C4-2B (cell line): Measurements from ENCODE around the gene PRICKLE1.

Source experiments
- H3K27ac ChIP-seq: fragments of 450-650 bp; 2 replicates; pipeline ENCODE4 v1.5.1; 2017
- ZFX ChIP-seq: fragments of 450-650 bp; IDR thresholded peaks from 2 replicates; pipeline ENCODE4 v1.6.1; 2017
- TF ChIP-seq, protein P1 (sequence below): fragments of 450-650 bp; conservative IDR thresholded peaks from 2 replicates; pipeline ENCODE4 v1.5.1; 2017; ENCODE audit warnings: mild to moderate bottlenecking

PRICKLE1 gene

DNA sequence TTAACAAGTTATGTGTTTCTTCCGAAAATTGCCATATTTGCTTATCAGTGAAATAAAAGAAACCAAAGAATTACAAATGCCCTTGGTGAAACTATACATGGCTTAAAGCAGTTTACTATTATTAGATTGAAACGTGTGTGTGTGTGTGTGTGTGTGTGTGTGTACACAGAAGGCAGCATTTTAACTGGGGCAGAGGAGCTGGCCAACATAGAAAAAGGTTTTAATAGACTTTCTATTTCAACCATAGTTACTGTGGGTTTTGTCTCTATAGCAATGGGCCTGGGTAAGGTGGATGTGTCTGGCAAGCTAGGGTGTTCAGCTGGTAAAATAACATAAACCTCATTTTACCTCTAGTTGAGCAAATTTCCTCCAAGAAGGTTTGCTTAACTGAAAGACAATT, 6.5 kb downstream of the PRICKLE1 start:
- no peak for TF ChIP-seq ZFX
- TF ChIP-seq, protein P1, sequence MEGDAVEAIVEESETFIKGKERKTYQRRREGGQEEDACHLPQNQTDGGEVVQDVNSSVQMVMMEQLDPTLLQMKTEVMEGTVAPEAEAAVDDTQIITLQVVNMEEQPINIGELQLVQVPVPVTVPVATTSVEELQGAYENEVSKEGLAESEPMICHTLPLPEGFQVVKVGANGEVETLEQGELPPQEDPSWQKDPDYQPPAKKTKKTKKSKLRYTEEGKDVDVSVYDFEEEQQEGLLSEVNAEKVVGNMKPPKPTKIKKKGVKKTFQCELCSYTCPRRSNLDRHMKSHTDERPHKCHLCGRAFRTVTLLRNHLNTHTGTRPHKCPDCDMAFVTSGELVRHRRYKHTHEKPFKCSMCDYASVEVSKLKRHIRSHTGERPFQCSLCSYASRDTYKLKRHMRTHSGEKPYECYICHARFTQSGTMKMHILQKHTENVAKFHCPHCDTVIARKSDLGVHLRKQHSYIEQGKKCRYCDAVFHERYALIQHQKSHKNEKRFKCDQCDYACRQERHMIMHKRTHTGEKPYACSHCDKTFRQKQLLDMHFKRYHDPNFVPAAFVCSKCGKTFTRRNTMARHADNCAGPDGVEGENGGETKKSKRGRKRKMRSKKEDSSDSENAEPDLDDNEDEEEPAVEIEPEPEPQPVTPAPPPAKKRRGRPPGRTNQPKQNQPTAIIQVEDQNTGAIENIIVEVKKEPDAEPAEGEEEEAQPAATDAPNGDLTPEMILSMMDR, result no peak

DNA sequence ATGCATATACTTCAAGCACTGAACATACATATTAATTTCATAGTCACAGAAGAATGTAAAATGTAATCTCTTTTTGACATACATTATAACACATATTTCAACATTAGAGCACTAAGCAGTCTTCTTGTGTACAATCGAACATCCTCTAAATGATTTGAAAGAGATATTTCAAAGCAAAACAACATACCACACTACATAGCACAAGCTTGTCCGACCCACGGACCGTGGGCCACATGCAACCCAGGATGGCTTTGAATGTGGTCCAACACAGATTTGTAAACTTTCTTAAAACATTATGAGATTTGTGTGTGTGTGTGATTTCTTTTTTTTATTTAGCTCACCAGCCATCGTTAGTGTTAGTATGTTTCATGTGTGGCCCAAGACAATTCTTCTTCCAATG, 7.0 kb downstream of the PRICKLE1 start:
- no peak for TF ChIP-seq ZFX
- TF ChIP-seq, protein P1, result no peak
- no peak overlapping the region for H3K27ac ChIP-seq

More for the DNA sequence above, 6.5 kb downstream of the PRICKLE1 start:
- no peak overlapping the region for H3K27ac ChIP-seq

DNA sequence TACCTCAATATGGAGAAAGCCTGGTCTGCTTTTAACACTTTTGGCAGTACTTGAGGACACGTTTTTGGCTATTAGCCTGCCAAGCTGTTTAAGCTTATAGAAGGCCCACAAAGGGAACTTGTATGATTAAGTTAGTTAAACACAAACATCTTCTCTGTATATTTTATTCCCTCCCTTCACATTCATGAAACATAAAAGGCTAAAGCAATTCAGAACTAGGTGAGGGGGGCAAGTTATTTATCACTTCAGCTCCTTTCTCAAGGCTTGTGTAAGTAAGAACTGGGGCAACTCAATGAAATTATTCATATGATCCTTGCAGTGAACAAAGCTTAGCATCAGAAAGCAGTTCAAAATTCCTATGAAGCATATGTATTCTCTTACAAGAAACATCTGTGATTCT, 7.5 kb downstream of the PRICKLE1 start:
- H3K27ac ChIP-seq, result no peak overlapping the region
- TF ChIP-seq, protein P1, result no peak
- no peak for TF ChIP-seq ZFX

DNA sequence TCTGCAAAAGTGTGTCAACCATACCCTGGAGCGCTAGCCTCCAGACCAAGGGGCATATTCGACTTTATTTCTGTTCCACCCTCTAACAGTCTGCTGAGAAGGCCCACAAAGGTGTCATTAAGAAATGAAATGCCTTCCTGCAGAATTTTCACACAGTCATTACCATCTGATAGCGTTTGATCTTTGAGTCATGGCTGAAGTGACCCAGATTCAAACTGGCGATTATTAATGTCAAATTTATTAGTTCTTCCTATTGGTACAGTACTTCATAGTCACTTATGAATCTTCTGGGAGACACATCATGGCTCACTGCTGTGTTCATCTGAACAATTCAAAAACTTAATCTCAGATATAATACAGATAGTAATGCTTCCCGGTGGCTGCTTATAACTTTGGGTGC, 13.2 kb downstream of the PRICKLE1 start:
- no peak for TF ChIP-seq ZFX
- TF ChIP-seq, protein P1, result no peak
- H3K27ac ChIP-seq, result no peak overlapping the region

DNA sequence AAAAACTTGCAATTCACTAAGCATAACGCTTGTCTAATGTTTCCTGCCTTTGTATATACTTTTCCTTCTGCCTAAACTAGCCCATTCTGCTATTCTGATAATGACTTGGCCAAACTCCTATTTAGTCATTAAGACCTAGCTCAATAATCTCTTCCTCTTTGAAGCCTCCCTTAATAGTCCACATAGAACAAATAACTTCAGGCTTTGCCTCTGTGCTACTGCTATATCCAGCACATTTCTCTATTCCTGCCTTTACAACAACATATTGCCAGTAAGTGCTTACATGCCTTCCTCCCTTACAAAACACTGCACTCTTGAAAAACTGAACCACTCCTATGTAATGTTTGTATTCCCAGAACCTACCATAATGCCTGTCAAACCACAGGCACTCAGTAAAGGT, 13.8 kb downstream of the PRICKLE1 start:
- no peak overlapping the region for H3K27ac ChIP-seq
- TF ChIP-seq ZFX, result no peak
- TF ChIP-seq, protein P1, result no peak

DNA sequence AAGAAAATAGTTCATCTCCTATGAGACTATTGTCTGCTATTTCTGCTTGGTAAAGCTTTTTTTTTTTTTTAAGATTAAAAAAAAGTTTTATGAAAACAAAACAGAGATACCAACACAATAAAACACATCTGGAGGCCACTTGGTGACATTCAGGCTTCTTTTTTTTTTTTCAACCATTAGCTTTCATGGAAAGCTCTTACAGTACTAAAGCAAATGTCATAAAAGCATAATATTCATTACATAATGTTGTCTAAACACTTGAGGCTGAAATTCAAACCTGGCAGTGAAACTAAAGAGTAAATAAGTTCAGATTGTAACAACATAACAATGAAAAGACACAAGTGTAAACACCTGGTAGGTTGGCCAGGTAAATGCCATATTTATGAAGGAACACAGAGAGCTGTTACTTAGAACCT, 14.7 kb downstream of the PRICKLE1 start:
- TF ChIP-seq, protein P1, result no peak
- no peak for TF ChIP-seq ZFX
- H3K27ac ChIP-seq, result no peak overlapping the region

DNA sequence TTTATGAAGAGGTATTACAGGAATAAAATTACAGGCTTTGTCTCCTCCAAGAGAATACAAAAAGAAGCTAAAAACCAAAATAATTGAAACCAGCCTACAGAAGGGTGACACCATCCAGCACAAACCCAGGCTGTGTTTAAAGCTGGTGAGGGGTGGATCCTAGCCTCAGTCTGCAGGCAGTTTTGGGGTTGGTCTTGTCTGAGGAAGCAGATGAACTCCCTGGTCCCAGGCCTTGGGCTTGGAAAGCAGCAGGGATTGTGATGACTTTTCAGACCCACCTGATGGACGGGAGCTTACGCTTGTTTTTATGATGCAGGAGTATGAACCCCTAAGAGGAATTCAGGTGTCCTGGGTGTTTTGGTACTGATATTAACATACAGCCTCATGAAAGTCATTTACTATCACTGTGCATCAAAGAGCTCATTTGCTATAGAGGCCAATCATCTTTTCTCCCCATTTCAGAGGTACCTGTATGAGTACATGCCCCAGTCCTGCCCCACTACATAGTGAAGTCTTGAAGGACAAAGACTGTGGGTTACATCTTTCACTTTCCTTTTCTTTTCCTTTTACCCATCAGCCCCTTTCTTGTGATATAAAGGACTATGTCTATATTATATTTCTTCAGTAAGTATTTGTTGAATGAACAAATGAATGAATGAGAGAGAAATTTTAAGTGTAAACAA, 18.1 kb downstream of the PRICKLE1 start:
- H3K27ac ChIP-seq, result no peak overlapping the region
- TF ChIP-seq ZFX, result no peak
- TF ChIP-seq, protein P1, result no peak
